ENCODE data around the gene TBC1D12. TPM values are rescaled to one million over a fixed set of nuclear protein-coding genes. Genes with fewer than 3 reads are reported as not detected.
"Not testable (repeated sequence)": the region's sequence is repeated elsewhere in the genome, so short reads cannot be mapped to it uniquely, and the experiment has no call there.

The TBC1D12 gene
- total RNA-seq (2014; rRNA removed; shearing (Covaris generic)): 5.8 TPM in 2 replicates

GRCh38 chr10:94402204-94402842, at the start of gene TBC1D12:
TBC1D12 (plus strand) TSS chr10:94402541; CDS start chr10:94402614, 73 bp downstream.
- DNase-seq (ENCODE audit: low spot score): peak; percentile 97

GRCh38 chr10:94353336-94353735, 49.0 kb upstream of the TBC1D12 start:
- DNase-seq (ENCODE audit: low spot score): no peak

GRCh38 chr10:94355841-94356240, 46.5 kb upstream of the TBC1D12 start:
- no peak for DNase-seq (ENCODE audit: low spot score)

- no peak for DNase-seq (ENCODE audit: low spot score)
Observed at GRCh38 chr10:94357193-94357592, 45.1 kb upstream of the TBC1D12 start.

GRCh38 chr10:94358480-94358879, 43.9 kb upstream of the TBC1D12 start:
- peak; percentile 22 for DNase-seq (ENCODE audit: low spot score)

GRCh38 chr10:94361171-94361794, 41.1 kb upstream of the TBC1D12 start:
- peak; percentile 48 for DNase-seq (ENCODE audit: low spot score)

GRCh38 chr10:94362360-94363250, 39.7 kb upstream of the TBC1D12 start, which contains the start of gene NOC3L:
NOC3L (minus strand) TSS chr10:94362939; CDS start chr10:94362838, 101 bp downstream.
- peak; percentile 93 for DNase-seq (ENCODE audit: low spot score)

- no peak for DNase-seq (ENCODE audit: low spot score)
Observed at GRCh38 chr10:94363251-94363565, 39.1 kb upstream of the TBC1D12 start.

GRCh38 chr10:94364482-94364881, 37.9 kb upstream of the TBC1D12 start:
- DNase-seq (ENCODE audit: low spot score): no peak

- no peak for DNase-seq (ENCODE audit: low spot score)
Observed at GRCh38 chr10:94366382-94366781, 36.0 kb upstream of the TBC1D12 start.

GRCh38 chr10:94370501-94370900, 31.8 kb upstream of the TBC1D12 start:
- DNase-seq (ENCODE audit: low spot score): no peak

- DNase-seq (ENCODE audit: low spot score): no peak
Observed at GRCh38 chr10:94375374-94375773, 27.0 kb upstream of the TBC1D12 start.

GRCh38 chr10:94376865-94377264, 25.5 kb upstream of the TBC1D12 start:
- DNase-seq (ENCODE audit: low spot score): no peak

GRCh38 chr10:94383530-94383929, 18.8 kb upstream of the TBC1D12 start:
- DNase-seq (ENCODE audit: low spot score): no peak

- not testable (repeated sequence) for DNase-seq (ENCODE audit: low spot score)
Observed at GRCh38 chr10:94385733-94386132, 16.6 kb upstream of the TBC1D12 start.

GRCh38 chr10:94392117-94392516, 10.2 kb upstream of the TBC1D12 start:
- not testable (repeated sequence) for DNase-seq (ENCODE audit: low spot score)

GRCh38 chr10:94397549-94398370, 4.6 kb upstream of the TBC1D12 start:
- DNase-seq (ENCODE audit: low spot score): no peak

- no peak for DNase-seq (ENCODE audit: low spot score)
Observed at GRCh38 chr10:94398762-94399161, 3.6 kb upstream of the TBC1D12 start.

GRCh38 chr10:94402843-94403379, 570 bp downstream of the TBC1D12 start:
- peak; percentile 59 for DNase-seq (ENCODE audit: low spot score)

- peak; percentile 86 for DNase-seq (ENCODE audit: low spot score)
Observed at GRCh38 chr10:94403380-94404213, 1.3 kb downstream of the TBC1D12 start.

Data from HT-29 (cell line).